Measurements from ENCODE around the gene SLC8A3. TPM values are rescaled to one million over a fixed set of nuclear protein-coding genes. Genes with fewer than 3 reads are reported as not detected.

SLC8A3 gene
- total and polyA plus RNA-seq, 2 of the 13 experiments (the other 11 are each of a cell fraction or from before 2014, with no cell fraction given) = 0.01 to 0.02 TPM

DNA sequence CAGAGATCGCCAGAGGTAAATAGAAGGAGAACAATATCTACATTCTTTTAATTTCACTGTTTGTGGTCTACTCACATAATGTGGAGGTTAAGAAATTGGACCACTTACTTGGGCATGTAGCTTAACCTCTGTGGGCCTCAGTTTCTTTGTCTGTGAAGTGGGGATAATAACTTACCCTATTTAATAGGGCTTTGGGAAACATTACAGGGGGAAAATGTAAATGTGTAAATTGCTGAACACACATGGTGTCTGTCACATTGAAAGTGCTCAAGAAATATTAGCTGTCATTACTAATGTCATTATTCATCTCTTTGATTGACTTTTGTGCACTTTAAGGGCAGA, 140.5 kb downstream of the SLC8A3 start (continued):
- TF ChIP-seq BHLHE40 (IDR thresholded peaks at IDR 0.05; ENCODE audit: low read length) = no peak
- no peak for TF ChIP-seq PLRG1 (conservative IDR thresholded peaks at IDR 0.05)
- TF ChIP-seq ZNF792 (CRISPR knock-in tag; IDR thresholded peaks at IDR 0.05) = no peak
- TF ChIP-seq, protein P1, sequence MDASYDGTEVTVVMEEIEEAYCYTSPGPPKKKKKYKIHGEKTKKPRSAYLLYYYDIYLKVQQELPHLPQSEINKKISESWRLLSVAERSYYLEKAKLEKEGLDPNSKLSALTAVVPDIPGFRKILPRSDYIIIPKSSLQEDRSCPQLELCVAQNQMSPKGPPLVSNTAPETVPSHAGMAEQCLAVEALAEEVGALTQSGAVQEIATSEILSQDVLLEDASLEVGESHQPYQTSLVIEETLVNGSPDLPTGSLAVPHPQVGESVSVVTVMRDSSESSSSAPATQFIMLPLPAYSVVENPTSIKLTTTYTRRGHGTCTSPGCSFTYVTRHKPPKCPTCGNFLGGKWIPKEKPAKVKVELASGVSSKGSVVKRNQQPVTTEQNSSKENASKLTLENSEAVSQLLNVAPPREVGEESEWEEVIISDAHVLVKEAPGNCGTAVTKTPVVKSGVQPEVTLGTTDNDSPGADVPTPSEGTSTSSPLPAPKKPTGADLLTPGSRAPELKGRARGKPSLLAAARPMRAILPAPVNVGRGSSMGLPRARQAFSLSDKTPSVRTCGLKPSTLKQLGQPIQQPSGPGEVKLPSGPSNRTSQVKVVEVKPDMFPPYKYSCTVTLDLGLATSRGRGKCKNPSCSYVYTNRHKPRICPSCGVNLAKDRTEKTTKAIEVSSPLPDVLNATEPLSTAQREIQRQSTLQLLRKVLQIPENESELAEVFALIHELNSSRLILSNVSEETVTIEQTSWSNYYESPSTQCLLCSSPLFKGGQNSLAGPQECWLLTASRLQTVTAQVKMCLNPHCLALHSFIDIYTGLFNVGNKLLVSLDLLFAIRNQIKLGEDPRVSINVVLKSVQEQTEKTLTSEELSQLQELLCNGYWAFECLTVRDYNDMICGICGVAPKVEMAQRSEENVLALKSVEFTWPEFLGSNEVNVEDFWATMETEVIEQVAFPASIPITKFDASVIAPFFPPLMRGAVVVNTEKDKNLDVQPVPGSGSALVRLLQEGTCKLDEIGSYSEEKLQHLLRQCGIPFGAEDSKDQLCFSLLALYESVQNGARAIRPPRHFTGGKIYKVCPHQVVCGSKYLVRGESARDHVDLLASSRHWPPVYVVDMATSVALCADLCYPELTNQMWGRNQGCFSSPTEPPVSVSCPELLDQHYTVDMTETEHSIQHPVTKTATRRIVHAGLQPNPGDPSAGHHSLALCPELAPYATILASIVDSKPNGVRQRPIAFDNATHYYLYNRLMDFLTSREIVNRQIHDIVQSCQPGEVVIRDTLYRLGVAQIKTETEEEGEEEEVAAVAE (CRISPR knock-in tag; IDR thresholded peaks at IDR 0.05; ENCODE audit: borderline replicate concordance) = 0 out of 2 replicates have a peak, but pooled peaks have one; percentile 16
- TF ChIP-seq TMF1 (CRISPR knock-in tag; IDR thresholded peaks at IDR 0.05; ENCODE audit: low read depth) = no peak
- peak; percentile 100 for TF ChIP-seq RCOR2 (CRISPR knock-in tag; IDR thresholded peaks at IDR 0.05)
- no peak for TF ChIP-seq HOXA5 (CRISPR knock-in tag; IDR thresholded peaks at IDR 0.05)
- TF ChIP-seq GFI1 (CRISPR knock-in tag; IDR thresholded peaks at IDR 0.05; ENCODE audit: borderline replicate concordance) = peak; percentile 14; the same call in 1 of the 2 replicates
- TF ChIP-seq TBX2 (CRISPR knock-in tag; IDR thresholded peaks at IDR 0.05; ENCODE audit: borderline replicate concordance) = peak; percentile 32; the same call in 1 of the 2 replicates
- peak; percentile 51; the same call in 1 of the 2 replicates for TF ChIP-seq HDAC2 (CRISPR knock-in tag; IDR thresholded peaks at IDR 0.05)
- no peak for TF ChIP-seq ZNF816 (CRISPR knock-in tag; IDR thresholded peaks at IDR 0.05; ENCODE audit: borderline replicate concordance)
- TF ChIP-seq ZNF460 (CRISPR knock-in tag; IDR thresholded peaks at IDR 0.05; ENCODE audit: borderline replicate concordance) = no peak
- 0 out of 2 replicates have a peak, but pooled peaks have one; percentile 4 for TF ChIP-seq MED13 (CRISPR knock-in tag; IDR thresholded peaks at IDR 0.05)
- TF ChIP-seq RXRB (CRISPR knock-in tag; IDR thresholded peaks at IDR 0.05; ENCODE audit: borderline replicate concordance) = 0 out of 2 replicates have a peak, but pooled peaks have one; percentile 23
- TF ChIP-seq NFIC (IDR thresholded peaks at IDR 0.05; ENCODE audit: low read length) = 0 out of 2 replicates have a peak, but pooled peaks have one; percentile 4
- no peak for TF ChIP-seq ZBTB38 (CRISPR knock-in tag; IDR thresholded peaks at IDR 0.05)
- TF ChIP-seq KDM3A (CRISPR knock-in tag; IDR thresholded peaks at IDR 0.05; ENCODE audit: low read depth) = no peak
- peak; percentile 27; the same call in 1 of the 2 replicates for TF ChIP-seq ZNF331 (CRISPR knock-in tag; IDR thresholded peaks at IDR 0.05)
- 0 out of 2 replicates have a peak, but pooled peaks have one; percentile 6 for TF ChIP-seq HMG20A (CRISPR knock-in tag; IDR thresholded peaks at IDR 0.05; ENCODE audit: borderline replicate concordance)
- TF ChIP-seq WIZ (CRISPR knock-in tag; IDR thresholded peaks at IDR 0.05) = no peak
- TF ChIP-seq KDM1A (CRISPR knock-in tag; IDR thresholded peaks at IDR 0.05) = peak; percentile 100
- TF ChIP-seq, protein P2, sequence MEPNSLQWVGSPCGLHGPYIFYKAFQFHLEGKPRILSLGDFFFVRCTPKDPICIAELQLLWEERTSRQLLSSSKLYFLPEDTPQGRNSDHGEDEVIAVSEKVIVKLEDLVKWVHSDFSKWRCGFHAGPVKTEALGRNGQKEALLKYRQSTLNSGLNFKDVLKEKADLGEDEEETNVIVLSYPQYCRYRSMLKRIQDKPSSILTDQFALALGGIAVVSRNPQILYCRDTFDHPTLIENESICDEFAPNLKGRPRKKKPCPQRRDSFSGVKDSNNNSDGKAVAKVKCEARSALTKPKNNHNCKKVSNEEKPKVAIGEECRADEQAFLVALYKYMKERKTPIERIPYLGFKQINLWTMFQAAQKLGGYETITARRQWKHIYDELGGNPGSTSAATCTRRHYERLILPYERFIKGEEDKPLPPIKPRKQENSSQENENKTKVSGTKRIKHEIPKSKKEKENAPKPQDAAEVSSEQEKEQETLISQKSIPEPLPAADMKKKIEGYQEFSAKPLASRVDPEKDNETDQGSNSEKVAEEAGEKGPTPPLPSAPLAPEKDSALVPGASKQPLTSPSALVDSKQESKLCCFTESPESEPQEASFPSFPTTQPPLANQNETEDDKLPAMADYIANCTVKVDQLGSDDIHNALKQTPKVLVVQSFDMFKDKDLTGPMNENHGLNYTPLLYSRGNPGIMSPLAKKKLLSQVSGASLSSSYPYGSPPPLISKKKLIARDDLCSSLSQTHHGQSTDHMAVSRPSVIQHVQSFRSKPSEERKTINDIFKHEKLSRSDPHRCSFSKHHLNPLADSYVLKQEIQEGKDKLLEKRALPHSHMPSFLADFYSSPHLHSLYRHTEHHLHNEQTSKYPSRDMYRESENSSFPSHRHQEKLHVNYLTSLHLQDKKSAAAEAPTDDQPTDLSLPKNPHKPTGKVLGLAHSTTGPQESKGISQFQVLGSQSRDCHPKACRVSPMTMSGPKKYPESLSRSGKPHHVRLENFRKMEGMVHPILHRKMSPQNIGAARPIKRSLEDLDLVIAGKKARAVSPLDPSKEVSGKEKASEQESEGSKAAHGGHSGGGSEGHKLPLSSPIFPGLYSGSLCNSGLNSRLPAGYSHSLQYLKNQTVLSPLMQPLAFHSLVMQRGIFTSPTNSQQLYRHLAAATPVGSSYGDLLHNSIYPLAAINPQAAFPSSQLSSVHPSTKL (CRISPR knock-in tag; IDR thresholded peaks at IDR 0.05) = peak; percentile 13; the same call in 1 of the 2 replicates
- TF ChIP-seq HNF4G (IDR thresholded peaks at IDR 0.05; ENCODE audit: borderline replicate concordance, low read depth, low read length) = peak; percentile 47; the same call in 1 of the 2 replicates
- TF ChIP-seq HNF4G (CRISPR knock-in tag; IDR thresholded peaks at IDR 0.05; ENCODE audit: borderline replicate concordance, low read depth) = no peak
- no peak for TF ChIP-seq NR1H2 (CRISPR knock-in tag; IDR thresholded peaks at IDR 0.05; ENCODE audit: borderline replicate concordance, low read depth)
